Suprapubic skin (tissue), 4 donors: ENCODE measurements around the gene DNAJC6. TPM values are rescaled to one million over a fixed set of nuclear protein-coding genes. Genes with fewer than 3 reads are reported as not detected.

ENCODE experiments used
- DNase-seq, 2 donors: peaks; one replicate each; pipeline ENCODE4 v3.0.0-alpha.2; 2019; ENCODE audit warnings: low spot score in 2 of 2
- H3K27ac ChIP-seq: fragments of 200-600 bp; sonication (generic); one replicate; pipeline ENCODE4 v1.5.1; 2019
- H3K27me3 ChIP-seq: fragments of 200-600 bp; sonication (generic); one replicate; pipeline ENCODE4 v1.5.1; 2019
- H3K36me3 ChIP-seq: fragments of 200-600 bp; sonication (generic); one replicate; pipeline ENCODE4 v1.5.1; 2019
- H3K4me1 ChIP-seq: fragments of 200-600 bp; sonication (generic); one replicate; pipeline ENCODE4 v1.5.1; 2019
- H3K4me3 ChIP-seq: fragments of 200-600 bp; sonication (generic); one replicate; pipeline ENCODE4 v1.5.1; 2019; ENCODE audit warnings: mild to moderate bottlenecking
- H3K9me3 ChIP-seq: fragments of 200-600 bp; sonication (generic); one replicate; pipeline ENCODE4 v1.5.1; 2019
- CTCF ChIP-seq, 2 donors: fragments of 200-600 bp in 1 of 2; fragments of 450-650 bp in 1 of 2; sonication (generic) in 1 of 2; IDR thresholded peaks; one replicate each; pipeline ENCODE4 v1.5.1; 2016 to 2019; ENCODE audit warnings: antibody characterized with exemption in 2 of 2, mild to moderate bottlenecking in 1 of 2, moderate library complexity in 1 of 2
- EP300 ChIP-seq: sonication (generic); formaldehyde crosslinking; IDR thresholded peaks from one replicate; pipeline ENCODE4 v1.6.1; 2017; ENCODE audit warnings: antibody characterized with exemption
- POLR2A ChIP-seq, 2 donors: fragments of 450-650 bp; IDR thresholded peaks; one replicate each; pipeline ENCODE4 v1.6.1; 2017; ENCODE audit warnings: antibody characterized with exemption in 2 of 2, mild to moderate bottlenecking in 2 of 2, moderate library complexity in 2 of 2
- POLR2AphosphoS5 ChIP-seq, 3 donors: sonication (generic); formaldehyde crosslinking; IDR thresholded peaks; one replicate each; pipeline ENCODE4 v1.6.1; 2017; ENCODE audit warnings: antibody characterized with exemption in 3 of 3
- WGBS: methylation state at CpG from one replicate; pipeline ENCODE4 v1.1.5; 2018; 5-methylcytosine and 5-hydroxymethylcytosine counted together
- total RNA-seq, 4 donors: library from RNA; depleted of rRNA; stranded (reverse); fragments of >200 nt; gene quantifications; one replicate each; pipeline ENCODE4 v1.1.0, GENCODE V29; 2016

The DNAJC6 gene
- total RNA-seq, 4 donors from 2014 or later = 1.7 to 3.8 (median 3.5) TPM

GRCh38 chr1:65330822-65331221 is 21.5 kb downstream of the DNAJC6 start:
- TF ChIP-seq POLR2A (IDR thresholded peaks at IDR 0.05) = no peak
- TF ChIP-seq POLR2AphosphoS5 (IDR thresholded peaks at IDR 0.05) = no peak
- no peak for TF ChIP-seq EP300
- no peak for TF ChIP-seq CTCF (IDR thresholded peaks at IDR 0.05)
- Histone ChIP-seq H3K27ac (no peak overlapping the region), H3K4me3 (no peak overlapping the region), H3K27me3 (no peaks in the 10 kb centered on the region), H3K4me1 (no peaks in the 10 kb centered on the region), H3K36me3 (no peaks in the 10 kb centered on the region), H3K9me3 (no peaks in the 10 kb centered on the region)
- no peak for DNase-seq
- 69% methylated on average over 6 of the region's 6 CpGs for WGBS

- 74% methylated on average over 1 of the region's 1 CpG for WGBS
These were observed 23.5 kb downstream of the DNAJC6 start for GRCh38 chr1:65332821-65333220.

GRCh38 chr1:65334081-65334480 is 24.7 kb downstream of the DNAJC6 start:
- Histone ChIP-seq H3K4me3 (no peak overlapping the region), H3K36me3 (no peaks in the 10 kb centered on the region), H3K27ac (no peak overlapping the region), H3K27me3 (no peaks in the 10 kb centered on the region), H3K4me1 (no peaks in the 10 kb centered on the region), H3K9me3 (no peaks in the 10 kb centered on the region)
- TF ChIP-seq POLR2AphosphoS5 (IDR thresholded peaks at IDR 0.05) (no peak), EP300 (no peak), POLR2A (IDR thresholded peaks at IDR 0.05) (no peak), CTCF (IDR thresholded peaks at IDR 0.05) (no peak)
- 84% methylated on average over 2 of the region's 2 CpGs for WGBS
- DNase-seq = no peak

More at GRCh38 chr1:65332821-65333220, 23.5 kb downstream of the DNAJC6 start:
- TF ChIP-seq EP300 (no peak), CTCF (IDR thresholded peaks at IDR 0.05) (no peak), POLR2A (IDR thresholded peaks at IDR 0.05) (no peak), POLR2AphosphoS5 (IDR thresholded peaks at IDR 0.05) (no peak)
- Histone ChIP-seq H3K9me3 (no peaks in the 10 kb centered on the region), H3K27me3 (no peaks in the 10 kb centered on the region), H3K4me3 (no peak overlapping the region), H3K27ac (no peak overlapping the region), H3K36me3 (no peaks in the 10 kb centered on the region), H3K4me1 (no peaks in the 10 kb centered on the region)
- DNase-seq = no peak

- WGBS = 100% methylated on average over 3 of the region's 3 CpGs
- Histone ChIP-seq H3K27ac (no peak overlapping the region), H3K4me3 (no peak overlapping the region), H3K27me3 (no peaks in the 10 kb centered on the region), H3K4me1 (peaks cover 4% of the 10 kb centered on the region), H3K36me3 (no peaks in the 10 kb centered on the region), H3K9me3 (no peaks in the 10 kb centered on the region)
- no peak for TF ChIP-seq POLR2AphosphoS5 (IDR thresholded peaks at IDR 0.05)
- TF ChIP-seq CTCF (IDR thresholded peaks at IDR 0.05) = no peak
- DNase-seq = no peak
These were observed 30.6 kb downstream of the DNAJC6 start for GRCh38 chr1:65339866-65340468.

GRCh38 chr1:65341381-65341780 is 32.0 kb downstream of the DNAJC6 start:
- Histone ChIP-seq H3K27me3 (no peaks in the 10 kb centered on the region), H3K4me1 (peaks cover 4% of the 10 kb centered on the region), H3K36me3 (no peaks in the 10 kb centered on the region), H3K27ac (no peak overlapping the region), H3K4me3 (no peak overlapping the region), H3K9me3 (no peaks in the 10 kb centered on the region)
- 64% methylated on average over 1 of the region's 1 CpG for WGBS
- no peak for TF ChIP-seq POLR2AphosphoS5 (IDR thresholded peaks at IDR 0.05)
- no peak for TF ChIP-seq POLR2A (IDR thresholded peaks at IDR 0.05)
- no peak for TF ChIP-seq CTCF (IDR thresholded peaks at IDR 0.05)
- no peak for TF ChIP-seq EP300
- DNase-seq = no peak
